Measurements from ENCODE around the gene KMT2C.
"Not testable (repeated sequence)": the region's sequence is repeated elsewhere in the genome, so short reads cannot be mapped to it uniquely, and the experiment has no call there.

KMT2C gene

GRCh38 chr7:152434511-152435383 is 1.1 kb downstream of the KMT2C start:
- DNase-seq, result peak in 2 of 3 donors; percentile 25 to 49
- CTCF ChIA-PET, result interaction anchor here (1.6 kb wide), 1 partner anchor 29 kb away, joined by 3 read pairs; no protein-coding TSS in a partner anchor
- H3K9me3 ChIP-seq (ENCODE audit: control extremely low read depth in 1 of 5, control insufficient read depth in 4 of 5, insufficient read depth in 2 of 5, low read depth in 1 of 5, low read length in 4 of 5); H3K27me3 ChIP-seq (replicated peaks in 2 of 5; ENCODE audit: control insufficient read depth in 4 of 5, insufficient read depth in 5 of 5, low read length in 4 of 5); H3K36me3 ChIP-seq (ENCODE audit: control insufficient read depth in 4 of 4, insufficient read depth in 4 of 4, low read length in 3 of 4): not testable (repeated sequence)
- Histone ChIP-seq H3K4me3 (ENCODE audit: control insufficient read depth in 1 of 7, extremely low read depth in 1 of 7, insufficient read depth in 4 of 7, low read depth in 2 of 7, low read length in 6 of 7) (peak overlapping the region; percentile 74 to 92 (median 79)), H3K4me1 (ENCODE audit: control extremely low read depth in 1 of 4, control insufficient read depth in 4 of 4, insufficient read depth in 4 of 4, low read length in 3 of 4) (peaks cover 4 to 35% (median 21%) of the 10 kb centered on the region in 4 experiments), H3K27ac (ENCODE audit: insufficient read depth in 1 of 2, low read depth in 1 of 2, low read length in 2 of 2, poor library complexity in 1 of 2, severe bottlenecking in 2 of 2) (peak overlapping the region; percentile 33 to 83)
- under 1% methylated on average over 47 of the region's 58 CpGs for WGBS (ENCODE audit: insufficient coverage)
- POLR2A ChIA-PET, result interaction anchor here (1.2 kb wide), 1 partner anchor 29 kb away, joined by 4 read pairs; no protein-coding TSS in a partner anchor

GRCh38 chr7:152433721-152434490 is 1.9 kb downstream of the KMT2C start:
- CTCF ChIA-PET, result interaction anchor here (0.6 to 1.6 kb wide), 5 partner anchors 12 to 191 kb away, joined by 3 read pairs; no protein-coding TSS in a partner anchor
- DNase-seq, result peak; percentile 71 to 87 (median 83)
- WGBS (ENCODE audit: insufficient coverage), result 21% methylated on average over 14 of the region's 15 CpGs

GRCh38 chr7:152432735-152433134 is 3.1 kb downstream of the KMT2C start:
- peak overlapping the region in 1 of 2 experiments; percentile 83 for H3K27ac ChIP-seq (ENCODE audit: insufficient read depth in 1 of 2, low read depth in 1 of 2, low read length in 2 of 2, poor library complexity in 1 of 2, severe bottlenecking in 2 of 2)
- DNase-seq; CTCF ChIA-PET; H3K27me3 ChIP-seq (replicated peaks in 2 of 5; ENCODE audit: control insufficient read depth in 4 of 5, insufficient read depth in 5 of 5, low read length in 4 of 5); H3K9me3 ChIP-seq (ENCODE audit: control extremely low read depth in 1 of 5, control insufficient read depth in 4 of 5, insufficient read depth in 2 of 5, low read depth in 1 of 5, low read length in 4 of 5); POLR2A ChIA-PET; H3K36me3 ChIP-seq (ENCODE audit: control insufficient read depth in 4 of 4, insufficient read depth in 4 of 4, low read length in 3 of 4): not testable (repeated sequence)
- peak overlapping the region in 3 of 7 experiments; percentile 10 to 91 (median 47) for H3K4me3 ChIP-seq (ENCODE audit: control insufficient read depth in 1 of 7, extremely low read depth in 1 of 7, insufficient read depth in 4 of 7, low read depth in 2 of 7, low read length in 6 of 7)
- peaks cover 6 to 39% (median 28%) of the 10 kb centered on the region in 4 experiments for H3K4me1 ChIP-seq (ENCODE audit: control extremely low read depth in 1 of 4, control insufficient read depth in 4 of 4, insufficient read depth in 4 of 4, low read length in 3 of 4)
- WGBS (ENCODE audit: insufficient coverage), result 96% methylated on average over 5 of the region's 10 CpGs

More at GRCh38 chr7:152433721-152434490, 1.9 kb downstream of the KMT2C start:
- not testable (repeated sequence) for H3K9me3 ChIP-seq (ENCODE audit: control extremely low read depth in 1 of 5, control insufficient read depth in 4 of 5, insufficient read depth in 2 of 5, low read depth in 1 of 5, low read length in 4 of 5); H3K27me3 ChIP-seq (replicated peaks in 2 of 5; ENCODE audit: control insufficient read depth in 4 of 5, insufficient read depth in 5 of 5, low read length in 4 of 5); H3K36me3 ChIP-seq (ENCODE audit: control insufficient read depth in 4 of 4, insufficient read depth in 4 of 4, low read length in 3 of 4)
- peak overlapping the region in 1 of 2 experiments; percentile 83 for H3K27ac ChIP-seq (ENCODE audit: insufficient read depth in 1 of 2, low read depth in 1 of 2, low read length in 2 of 2, poor library complexity in 1 of 2, severe bottlenecking in 2 of 2)
- POLR2A ChIA-PET, result interaction anchor here (1.2 kb wide), 1 partner anchor 29 kb away, joined by 4 read pairs; no protein-coding TSS in a partner anchor
- H3K4me1 ChIP-seq (ENCODE audit: control extremely low read depth in 1 of 4, control insufficient read depth in 4 of 4, insufficient read depth in 4 of 4, low read length in 3 of 4), result peaks cover 5 to 42% (median 26%) of the 10 kb centered on the region in 4 experiments
- H3K4me3 ChIP-seq (ENCODE audit: control insufficient read depth in 1 of 7, extremely low read depth in 1 of 7, insufficient read depth in 4 of 7, low read depth in 2 of 7, low read length in 6 of 7), result peak overlapping the region in 6 of 7 experiments; percentile 74 to 92 (median 79)

- Histone ChIP-seq H3K27me3 (replicated peaks in 2 of 5; ENCODE audit: control insufficient read depth in 4 of 5, insufficient read depth in 5 of 5, low read length in 4 of 5) (no peaks in the 10 kb centered on the region), H3K27ac (ENCODE audit: insufficient read depth in 1 of 2, low read depth in 1 of 2, low read length in 2 of 2, poor library complexity in 1 of 2, severe bottlenecking in 2 of 2) (peak overlapping the region in 1 of 2 experiments; percentile 22), H3K4me1 (ENCODE audit: control extremely low read depth in 1 of 4, control insufficient read depth in 4 of 4, insufficient read depth in 4 of 4, low read length in 3 of 4) (peaks cover 3 to 32% (median 23%) of the 10 kb centered on the region in 4 experiments), H3K4me3 (ENCODE audit: control insufficient read depth in 1 of 7, extremely low read depth in 1 of 7, insufficient read depth in 4 of 7, low read depth in 2 of 7, low read length in 6 of 7) (no peak overlapping the region), H3K9me3 (ENCODE audit: control extremely low read depth in 1 of 5, control insufficient read depth in 4 of 5, insufficient read depth in 2 of 5, low read depth in 1 of 5, low read length in 4 of 5) (no peaks in the 10 kb centered on the region), H3K36me3 (ENCODE audit: control insufficient read depth in 4 of 4, insufficient read depth in 4 of 4, low read length in 3 of 4) (no peaks in the 10 kb centered on the region)
- POLR2A ChIA-PET, result no interaction called here
- peak in 2 of 3 donors; percentile 30 to 52 for DNase-seq
- no CpG with 5 or more reads among the region's 3 CpGs for WGBS (ENCODE audit: insufficient coverage)
- CTCF ChIA-PET, result interaction anchor here (0.5 kb wide), 1 partner anchor 24 kb away, joined by 3 read pairs; no protein-coding TSS in a partner anchor
Observed at GRCh38 chr7:152430854-152431253, 4.9 kb downstream of the KMT2C start.

GRCh38 chr7:152430118-152430517 is 5.7 kb downstream of the KMT2C start:
- H3K27ac ChIP-seq (ENCODE audit: insufficient read depth in 1 of 2, low read depth in 1 of 2, low read length in 2 of 2, poor library complexity in 1 of 2, severe bottlenecking in 2 of 2); CTCF ChIA-PET; H3K9me3 ChIP-seq (ENCODE audit: control extremely low read depth in 1 of 5, control insufficient read depth in 4 of 5, insufficient read depth in 2 of 5, low read depth in 1 of 5, low read length in 4 of 5); H3K27me3 ChIP-seq (replicated peaks in 2 of 5; ENCODE audit: control insufficient read depth in 4 of 5, insufficient read depth in 5 of 5, low read length in 4 of 5); POLR2A ChIA-PET; H3K36me3 ChIP-seq (ENCODE audit: control insufficient read depth in 4 of 4, insufficient read depth in 4 of 4, low read length in 3 of 4); H3K4me3 ChIP-seq (ENCODE audit: control insufficient read depth in 1 of 7, extremely low read depth in 1 of 7, insufficient read depth in 4 of 7, low read depth in 2 of 7, low read length in 6 of 7); DNase-seq: not testable (repeated sequence)
- peaks cover 3 to 32% (median 23%) of the 10 kb centered on the region in 4 experiments for H3K4me1 ChIP-seq (ENCODE audit: control extremely low read depth in 1 of 4, control insufficient read depth in 4 of 4, insufficient read depth in 4 of 4, low read length in 3 of 4)
- WGBS (ENCODE audit: insufficient coverage), result no CpG with 5 or more reads among the region's 5 CpGs

GRCh38 chr7:152424348-152425108 is 11.3 kb downstream of the KMT2C start:
- CTCF ChIA-PET, result interaction anchor here (0.5 to 1.3 kb wide), 5 partner anchors 9 to 1751 kb away, joined by 3 to 4 read pairs (median 3); no protein-coding TSS in a partner anchor
- 97% methylated on average over 6 of the region's 8 CpGs for WGBS (ENCODE audit: insufficient coverage)
- DNase-seq, result no peak
- Histone ChIP-seq H3K27ac (ENCODE audit: insufficient read depth in 1 of 2, low read depth in 1 of 2, low read length in 2 of 2, poor library complexity in 1 of 2, severe bottlenecking in 2 of 2) (no peak overlapping the region), H3K9me3 (ENCODE audit: control extremely low read depth in 1 of 5, control insufficient read depth in 4 of 5, insufficient read depth in 2 of 5, low read depth in 1 of 5, low read length in 4 of 5) (peaks cover 3 to 25% (median 12%) of the 10 kb centered on the region in 5 experiments), H3K27me3 (replicated peaks in 2 of 5; ENCODE audit: control insufficient read depth in 4 of 5, insufficient read depth in 5 of 5, low read length in 4 of 5) (no peaks in the 10 kb centered on the region), H3K4me3 (ENCODE audit: control insufficient read depth in 1 of 7, extremely low read depth in 1 of 7, insufficient read depth in 4 of 7, low read depth in 2 of 7, low read length in 6 of 7) (no peak overlapping the region), H3K36me3 (ENCODE audit: control insufficient read depth in 4 of 4, insufficient read depth in 4 of 4, low read length in 3 of 4) (peaks cover 2 to 10% (median 8%) of the 10 kb centered on the region in 4 experiments), H3K4me1 (ENCODE audit: control extremely low read depth in 1 of 4, control insufficient read depth in 4 of 4, insufficient read depth in 4 of 4, low read length in 3 of 4) (peaks cover 3 to 10% (median 9%) of the 10 kb centered on the region in 4 experiments)
- POLR2A ChIA-PET, result no interaction called here

Data from common myeloid progenitor, CD34-positive (primary cell).